CD14-positive monocyte (primary cell): Measurements from ENCODE around the gene PPP1R15B. TPM values are rescaled to one million over a fixed set of nuclear protein-coding genes. Genes with fewer than 3 reads are reported as not detected.

Source experiments
- DNase-seq, 3 donors: peaks; one replicate each; pipeline ENCODE4 v3.0.0-alpha.2; 2011 to 2022
- H2AFZ ChIP-seq: 2 replicates; pipeline ENCODE4 v1.6.0; 2012; ENCODE audit warnings: mild to moderate bottlenecking, low read depth, low read length, inconsistent platforms; ENCODE audit not compliant: insufficient read depth, poor library complexity, severe bottlenecking
- H3K27ac ChIP-seq, 2 donors: 1 replicate in 1 of 2; 2 replicates in 1 of 2; pipeline ENCODE4 v1.5.1; 2012 to 2013; ENCODE audit warnings: low read length in 2 of 2, control low read depth in 1 of 2, inconsistent platforms in 1 of 2, low read depth in 1 of 2, mild to moderate bottlenecking in 1 of 2
- H3K27me3 ChIP-seq, 2 donors: one replicate each; pipeline versions ENCODE4 v1.6.0 to v1.6.1; 2011 to 2013; ENCODE audit warnings: low read length in 2 of 2; ENCODE audit not compliant: control insufficient read depth in 2 of 2, insufficient read depth in 2 of 2
- H3K36me3 ChIP-seq, 2 donors: replicated peaks in 1 of 2; 1 replicate in 1 of 2; 2 replicates in 1 of 2; pipeline versions ENCODE4 v1.5.1 to v1.6.1; 2012 to 2013; ENCODE audit warnings: low read length in 2 of 2, control low read depth in 1 of 2, inconsistent platforms in 1 of 2, mild to moderate bottlenecking in 1 of 2; ENCODE audit not compliant: insufficient read depth in 2 of 2, control insufficient read depth in 1 of 2
- H3K4me1 ChIP-seq, 2 donors: 1 replicate in 1 of 2; 2 replicates in 1 of 2; pipeline versions ENCODE4 v1.5.1 to v1.6.1; 2012 to 2013; ENCODE audit warnings: low read length in 2 of 2, control low read depth in 1 of 2, inconsistent platforms in 1 of 2, mild to moderate bottlenecking in 1 of 2, moderate library complexity in 1 of 2; ENCODE audit not compliant: insufficient read depth in 2 of 2, control insufficient read depth in 1 of 2
- H3K4me2 ChIP-seq: replicated peaks from 2 replicates; pipeline ENCODE3; 2012; ENCODE audit warnings: low read length, moderate library complexity, mild to moderate bottlenecking; ENCODE audit not compliant: poor library complexity, severe bottlenecking; ENCODE audit errors: extremely low read depth
- H3K4me3 ChIP-seq, 3 experiments: fragments of 200-600 bp in 1 of 3; sonication (generic) in 1 of 3; replicated peaks in 1 of 3; 1 replicate in 2 of 3; 2 replicates in 1 of 3; pipeline ENCODE4 v1.5.1; 2011 to 2013; ENCODE audit warnings: low read length in 3 of 3, mild to moderate bottlenecking in 3 of 3, control low read depth in 2 of 3, low read depth in 2 of 3, inconsistent platforms in 1 of 3, moderate library complexity in 1 of 3
- H3K79me2 ChIP-seq: 2 replicates; pipeline ENCODE4 v1.6.0; 2012; ENCODE audit warnings: mild to moderate bottlenecking, control low read depth, inconsistent platforms, low read length, moderate library complexity; ENCODE audit not compliant: insufficient read depth
- H3K9ac ChIP-seq: 2 replicates; pipeline ENCODE4 v1.6.0; 2017; ENCODE audit warnings: low read length, mild to moderate bottlenecking; ENCODE audit not compliant: insufficient read depth, poor library complexity, severe bottlenecking
- H3K9me3 ChIP-seq, 2 donors: replicated peaks in 1 of 2; 1 replicate in 1 of 2; 2 replicates in 1 of 2; pipeline versions ENCODE4 v1.5.1 to v1.6.1; 2012 to 2013; ENCODE audit warnings: low read length in 2 of 2, control low read depth in 1 of 2; ENCODE audit not compliant: control insufficient read depth in 1 of 2, insufficient read depth in 1 of 2
- H4K20me1 ChIP-seq: 2 replicates; pipeline ENCODE4 v1.6.0; 2012; ENCODE audit warnings: mild to moderate bottlenecking, low read length, control low read depth, moderate library complexity; ENCODE audit not compliant: insufficient read depth
- H3K27ac Mint-ChIP-seq, 7 donors: one replicate each; pipeline ENCODE4 v1.8.0; 2020; ENCODE audit warnings: mild to moderate bottlenecking in 7 of 7, mixed read lengths in 7 of 7, moderate library complexity in 6 of 7, inconsistent platforms in 2 of 7
- H3K27me3 Mint-ChIP-seq, 3 donors: one replicate each; pipeline ENCODE4 v1.8.0; 2021 to 2022; ENCODE audit warnings: low read depth in 3 of 3, mild to moderate bottlenecking in 3 of 3, mixed read lengths in 3 of 3, moderate library complexity in 3 of 3, inconsistent platforms in 1 of 3
- H3K36me3 Mint-ChIP-seq, 2 donors: one replicate each; pipeline ENCODE4 v1.8.0; 2020; ENCODE audit warnings: mixed read lengths in 2 of 2, inconsistent platforms in 1 of 2, mild to moderate bottlenecking in 1 of 2
- H3K4me1 Mint-ChIP-seq: one replicate; pipeline ENCODE4 v1.8.0; 2020; ENCODE audit warnings: mild to moderate bottlenecking, mixed read lengths
- H3K4me3 Mint-ChIP-seq, 2 donors: one replicate each; pipeline ENCODE4 v1.8.0; 2020; ENCODE audit warnings: mild to moderate bottlenecking in 2 of 2, mixed read lengths in 2 of 2, moderate library complexity in 1 of 2
- H3K9me3 Mint-ChIP-seq, 7 donors: one replicate each; pipeline ENCODE4 v1.8.0; 2020 to 2022; ENCODE audit warnings: mixed read lengths in 7 of 7, mild to moderate bottlenecking in 6 of 7, moderate library complexity in 6 of 7, inconsistent platforms in 2 of 7
- WGBS: methylation state at CpG from one replicate; pipeline ENCODE4 v1.1.5; 2013; ENCODE audit warnings: missing lambda C conversion rate; ENCODE audit not compliant: insufficient coverage; 5-methylcytosine and 5-hydroxymethylcytosine counted together
- intact Hi-C, 2 donors: fragments of 100-400 bp; cut with micrococcal nuclease; formaldehyde crosslinking; loops; one replicate each; pipeline versions ENCODE4 v1.15.0 to v1.15.1; 2023
- polyA plus RNA-seq, 3 donors: library from polyadenylated mRNA; depleted of rRNA in 1 of 3; unstranded in 2 of 3; stranded (reverse) in 1 of 3; fragments of 300-500 nt in 2 of 3; fragments of >200 nt in 1 of 3; fragmentation: Illumina TruSeq in 2 of 3; gene quantifications; 1 replicate in 2 of 3; 2 replicates in 1 of 3; pipeline ENCODE4 v1.2.3, GENCODE V29; 2012 to 2021
- TF ChIP-seq, protein P1 (sequence below): fragments of 200-600 bp; IDR thresholded peaks from one replicate; pipeline ENCODE4 v1.8.0; 2022; ENCODE audit warnings: antibody characterized with exemption, mild to moderate bottlenecking

Gene PPP1R15B
- polyA plus RNA-seq, 3 donors, result 31.1 to 117 (median 31.8) TPM

DNA sequence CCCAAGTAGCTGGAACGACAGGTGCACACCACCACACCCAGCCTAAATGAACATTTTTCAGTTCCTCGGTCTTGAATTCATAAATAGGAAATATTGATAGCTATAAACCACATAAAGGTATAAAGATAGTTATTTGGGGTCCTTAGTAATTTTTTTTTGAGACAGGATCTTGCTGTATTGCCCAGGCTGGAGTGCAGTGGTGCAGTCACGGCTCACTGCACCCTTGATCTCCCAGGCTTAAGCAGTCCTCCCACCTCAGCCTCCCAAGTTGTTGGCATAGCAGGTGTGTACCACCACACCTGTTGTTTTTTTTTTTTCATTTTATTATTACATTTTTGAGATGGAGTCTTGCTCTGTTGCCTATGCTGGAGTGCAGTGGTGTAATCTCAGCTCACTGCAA lies 3.7 kb upstream of the PPP1R15B start:
- H3K4me3 ChIP-seq, result no peak overlapping the region
- peaks cover 22% of the 10 kb centered on the region for H3K79me2 ChIP-seq
- H3K4me1 ChIP-seq, result peaks cover 35 to 36% of the 10 kb centered on the region in 2 donors
- H3K27ac ChIP-seq, result no peak overlapping the region
- H3K4me2 ChIP-seq, result no peak overlapping the region
- peaks cover 43% of the 10 kb centered on the region for H3K4me1 Mint-ChIP-seq
- no peak overlapping the region for H3K4me3 Mint-ChIP-seq
- peak overlapping the region in 1 of 7 donors; percentile 79 for H3K27ac Mint-ChIP-seq
- intact Hi-C loops, result no loop called here
- no peaks in the 10 kb centered on the region for H3K9me3 ChIP-seq
- no CpG with 5 or more reads among the region's 3 CpGs for WGBS
- H4K20me1 ChIP-seq, result peaks cover 10% of the 10 kb centered on the region
- no peak overlapping the region for H2AFZ ChIP-seq
- no peaks in the 10 kb centered on the region for H3K36me3 ChIP-seq
- H3K36me3 Mint-ChIP-seq, result peaks cover 0 to 5% of the 10 kb centered on the region in 2 donors
- no peak for DNase-seq
- no peak overlapping the region for H3K9ac ChIP-seq
- H3K9me3 Mint-ChIP-seq, result peaks cover 0 to 1% (median 0%) of the 10 kb centered on the region in 7 donors
- TF ChIP-seq, protein P1, sequence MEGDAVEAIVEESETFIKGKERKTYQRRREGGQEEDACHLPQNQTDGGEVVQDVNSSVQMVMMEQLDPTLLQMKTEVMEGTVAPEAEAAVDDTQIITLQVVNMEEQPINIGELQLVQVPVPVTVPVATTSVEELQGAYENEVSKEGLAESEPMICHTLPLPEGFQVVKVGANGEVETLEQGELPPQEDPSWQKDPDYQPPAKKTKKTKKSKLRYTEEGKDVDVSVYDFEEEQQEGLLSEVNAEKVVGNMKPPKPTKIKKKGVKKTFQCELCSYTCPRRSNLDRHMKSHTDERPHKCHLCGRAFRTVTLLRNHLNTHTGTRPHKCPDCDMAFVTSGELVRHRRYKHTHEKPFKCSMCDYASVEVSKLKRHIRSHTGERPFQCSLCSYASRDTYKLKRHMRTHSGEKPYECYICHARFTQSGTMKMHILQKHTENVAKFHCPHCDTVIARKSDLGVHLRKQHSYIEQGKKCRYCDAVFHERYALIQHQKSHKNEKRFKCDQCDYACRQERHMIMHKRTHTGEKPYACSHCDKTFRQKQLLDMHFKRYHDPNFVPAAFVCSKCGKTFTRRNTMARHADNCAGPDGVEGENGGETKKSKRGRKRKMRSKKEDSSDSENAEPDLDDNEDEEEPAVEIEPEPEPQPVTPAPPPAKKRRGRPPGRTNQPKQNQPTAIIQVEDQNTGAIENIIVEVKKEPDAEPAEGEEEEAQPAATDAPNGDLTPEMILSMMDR, result no peak
- H3K27me3 Mint-ChIP-seq, result peaks cover 0 to 4% (median 0%) of the 10 kb centered on the region in 3 donors
- no peaks in the 10 kb centered on the region for H3K27me3 ChIP-seq

DNA sequence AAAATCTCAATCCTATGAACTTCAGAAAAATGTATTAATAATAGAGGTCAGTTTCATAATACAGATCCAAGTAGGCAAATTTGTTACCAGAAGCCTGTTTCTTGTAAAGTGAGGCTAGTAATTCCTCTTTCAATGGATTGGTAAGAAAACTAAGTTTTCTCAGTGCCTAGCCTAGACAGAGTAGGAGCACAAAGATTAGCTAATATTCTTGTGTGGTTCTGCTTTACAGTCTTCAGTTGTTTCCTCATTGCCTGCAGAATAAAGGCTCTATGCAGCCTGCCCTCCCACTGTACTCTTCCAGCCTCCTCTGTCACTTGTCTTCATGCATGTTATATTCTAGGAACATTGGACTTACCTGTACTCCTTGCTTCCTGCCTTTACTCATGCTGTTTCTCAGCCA lies 2.4 kb upstream of the PPP1R15B start:
- H3K36me3 ChIP-seq, result no peaks in the 10 kb centered on the region
- peaks cover 24% of the 10 kb centered on the region for H4K20me1 ChIP-seq
- TF ChIP-seq, protein P1, result no peak
- peaks cover 39 to 47% of the 10 kb centered on the region in 2 donors for H3K4me1 ChIP-seq
- peak; percentile 41 to 73 (median 67) for DNase-seq
- Mint-ChIP-seq H3K36me3 (peaks cover 0 to 5% of the 10 kb centered on the region in 2 donors), H3K9me3 (peaks cover 0 to 5% (median 0%) of the 10 kb centered on the region in 7 donors), H3K4me1 (peaks cover 52% of the 10 kb centered on the region), H3K27ac (peak overlapping the region; percentile 79 to 100 (median 100)), H3K27me3 (peaks cover 0 to 2% (median 0%) of the 10 kb centered on the region in 3 donors), H3K4me3 (no peak overlapping the region)
- peaks cover 35% of the 10 kb centered on the region for H3K79me2 ChIP-seq
- no peaks in the 10 kb centered on the region for H3K9me3 ChIP-seq
- intact Hi-C loops, result loop anchor here (5.0 kb wide), 2 partner anchors 93 to 103 kb away; partner anchors contain the start of gene MDM4 (in 1 of the 2)
- H3K27me3 ChIP-seq, result no peaks in the 10 kb centered on the region
- H3K27ac ChIP-seq, result peak overlapping the region; percentile 89 to 99
- H3K4me2 ChIP-seq, result no peak overlapping the region
- no peak overlapping the region for H3K9ac ChIP-seq
- no peak overlapping the region for H3K4me3 ChIP-seq
- H2AFZ ChIP-seq, result no peak overlapping the region
